OCI-LY3 (cell line): ENCODE measurements around the gene GKN1.

Experiments
- H2AFZ ChIP-seq: fragments of 200-600, 300-600 bp; shearing (Covaris generic); 2 replicates; pipeline ENCODE4 v1.6.0; 2014; ENCODE audit warnings: antibody characterized with exemption, low read depth, low read length
- H3K27ac ChIP-seq: fragments of 200-600, 300-600 bp; sonication (generic); 2 replicates; pipeline ENCODE4 v1.5.1; 2014; ENCODE audit warnings: mild to moderate bottlenecking, low read length, moderate library complexity, mixed read lengths
- H3K27me3 ChIP-seq: fragments of 200-600, 300-600 bp; sonication (generic); 2 replicates; pipeline ENCODE4 v1.6.1; 2014; ENCODE audit warnings: low read depth, low read length, mixed read lengths
- H3K36me3 ChIP-seq: fragments of 200-600, 300-600 bp; sonication (generic); replicated peaks from 2 replicates; pipeline ENCODE3; 2014; ENCODE audit warnings: low read depth, low read length, mixed read lengths
- H3K4me1 ChIP-seq: fragments of 300-600, 200-600 bp; sonication (generic); 2 replicates; pipeline ENCODE4 v1.6.1; 2014; ENCODE audit warnings: low read length, mixed read lengths
- H3K4me2 ChIP-seq: fragments of 200-600, 300-600 bp; sonication (generic); 2 replicates; pipeline ENCODE4 v1.6.1; 2014; ENCODE audit warnings: low read length, mixed read lengths
- H3K4me3 ChIP-seq: fragments of 300-600, 200-600 bp; sonication (generic); 2 replicates; pipeline ENCODE4 v1.5.1; 2014; ENCODE audit warnings: antibody characterized with exemption, mild to moderate bottlenecking, low read length, moderate library complexity
- H3K79me2 ChIP-seq: fragments of 300-600, 200-600 bp; shearing (Covaris generic); 2 replicates; pipeline ENCODE4 v1.6.1; 2014; ENCODE audit warnings: mild to moderate bottlenecking, low read length, mixed read lengths
- H3K9ac ChIP-seq: fragments of 300-600, 200-600 bp; shearing (Covaris generic); 2 replicates; pipeline ENCODE4 v1.6.0; 2014; ENCODE audit warnings: mild to moderate bottlenecking, low read length, moderate library complexity
- H3K9me3 ChIP-seq: fragments of 200-600, 300-600 bp; shearing (Covaris generic); 2 replicates; pipeline ENCODE4 v1.6.1; 2014; ENCODE audit warnings: low read length, mixed read lengths; ENCODE audit not compliant: insufficient read depth
- H4K20me1 ChIP-seq: fragments of 200-600, 300-600 bp; sonication (generic); 2 replicates; pipeline ENCODE4 v1.6.1; 2016; ENCODE audit warnings: low read length, mixed read lengths; ENCODE audit not compliant: insufficient read depth
- CTCF ChIP-seq: fragments of 200-600, 300-600 bp; sonication (generic); IDR thresholded peaks from 2 replicates; pipeline ENCODE4 v1.5.1; 2014; ENCODE audit warnings: antibody characterized with exemption, low read length, low read depth
- EZH2phosphoT487 ChIP-seq: fragments of 200-600 bp; shearing (Covaris generic); IDR thresholded peaks from 2 replicates; pipeline ENCODE4 v1.6.1; 2018; ENCODE audit warnings: antibody characterized with exemption, mixed run types, low read depth

The GKN1 gene

GRCh38 chr2:68974946-68975665 lies 670 bp downstream of the GKN1 start:
- H4K20me1 ChIP-seq, result no peaks in the 10 kb centered on the region
- no peak overlapping the region for H3K4me2 ChIP-seq
- TF ChIP-seq EZH2phosphoT487, result no peak
- H3K27me3 ChIP-seq, result peaks cover 47% of the 10 kb centered on the region
- no peaks in the 10 kb centered on the region for H3K9me3 ChIP-seq
- no peaks in the 10 kb centered on the region for H3K36me3 ChIP-seq
- H3K79me2 ChIP-seq, result no peaks in the 10 kb centered on the region
- no peaks in the 10 kb centered on the region for H3K4me1 ChIP-seq
- H2AFZ ChIP-seq, result no peak overlapping the region
- no peak overlapping the region for H3K4me3 ChIP-seq
- H3K27ac ChIP-seq, result no peak overlapping the region
- H3K9ac ChIP-seq, result no peak overlapping the region

- Histone ChIP-seq H3K4me1 (no peaks in the 10 kb centered on the region), H3K79me2 (no peaks in the 10 kb centered on the region), H4K20me1 (no peaks in the 10 kb centered on the region), H3K27ac (no peak overlapping the region), H3K27me3 (peaks cover 52% of the 10 kb centered on the region), H3K36me3 (no peaks in the 10 kb centered on the region), H3K4me2 (no peak overlapping the region), H2AFZ (no peak overlapping the region), H3K4me3 (no peak overlapping the region), H3K9me3 (no peaks in the 10 kb centered on the region), H3K9ac (no peak overlapping the region)
- TF ChIP-seq CTCF (no peak), EZH2phosphoT487 (no peak)
Observed at GRCh38 chr2:68975844-68976243, 1.4 kb downstream of the GKN1 start.

DNA sequence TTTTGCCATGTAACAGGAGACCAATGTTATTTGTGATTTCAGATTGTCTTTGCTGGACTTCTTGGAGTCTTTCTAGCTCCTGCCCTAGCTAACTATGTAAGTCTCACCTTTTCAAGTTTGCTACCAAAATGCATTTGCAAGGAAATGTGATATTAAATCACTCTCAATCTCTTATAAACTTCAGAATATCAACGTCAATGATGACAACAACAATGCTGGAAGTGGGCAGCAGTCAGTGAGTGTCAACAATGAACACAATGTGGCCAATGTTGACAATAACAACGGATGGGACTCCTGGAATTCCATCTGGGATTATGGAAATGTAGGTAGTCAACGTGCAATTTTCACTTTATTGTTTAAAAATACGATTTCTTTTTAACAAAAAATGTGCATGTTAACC lies 3.0 kb downstream of the GKN1 start:
- Histone ChIP-seq H3K9me3 (no peaks in the 10 kb centered on the region), H3K79me2 (no peaks in the 10 kb centered on the region), H3K4me3 (no peak overlapping the region), H2AFZ (no peak overlapping the region), H3K27me3 (peaks cover 52% of the 10 kb centered on the region), H3K27ac (no peak overlapping the region), H3K9ac (no peak overlapping the region), H3K4me2 (no peak overlapping the region), H3K4me1 (no peaks in the 10 kb centered on the region), H4K20me1 (no peaks in the 10 kb centered on the region), H3K36me3 (no peaks in the 10 kb centered on the region)
- no peak for TF ChIP-seq EZH2phosphoT487
- no peak for TF ChIP-seq CTCF

GRCh38 chr2:68978098-68978497 lies 3.7 kb downstream of the GKN1 start:
- H3K27me3 ChIP-seq, result peaks cover 52% of the 10 kb centered on the region

More at GRCh38 chr2:68978098-68978497, 3.7 kb downstream of the GKN1 start:
- TF ChIP-seq EZH2phosphoT487 (no peak), CTCF (no peak)
- Histone ChIP-seq H3K4me3 (no peak overlapping the region), H4K20me1 (no peaks in the 10 kb centered on the region), H3K27ac (no peak overlapping the region), H3K9ac (no peak overlapping the region), H3K4me2 (no peak overlapping the region), H3K4me1 (no peaks in the 10 kb centered on the region), H3K36me3 (no peaks in the 10 kb centered on the region), H3K79me2 (no peaks in the 10 kb centered on the region), H3K9me3 (no peaks in the 10 kb centered on the region), H2AFZ (no peak overlapping the region)
